DOHH2 (cell line): Measurements from ENCODE around the gene FNIP2.

ENCODE experiments used
- CTCF ChIP-seq: fragments of 200-600 bp; sonication (generic); IDR thresholded peaks from one replicate; pipeline ENCODE4 v1.5.1; 2014; ENCODE audit warnings: antibody characterized with exemption, mild to moderate bottlenecking, low read depth, low read length; ENCODE audit not compliant: poor library complexity, severe bottlenecking
- EZH2phosphoT487 ChIP-seq: fragments of 200-600 bp; sonication (generic); IDR thresholded peaks from 2 replicates; pipeline ENCODE4 v1.6.1; 2017; ENCODE audit warnings: borderline replicate concordance, mild to moderate bottlenecking, antibody characterized with exemption, low read length, moderate library complexity, mixed read lengths

- TF ChIP-seq EZH2phosphoT487 (no peak), CTCF (no peak)
Measured at GRCh38 chr4:158890294-158890693, 121.5 kb downstream of the FNIP2 start.
